NCI-H526 treated with DMSO at 0.1 percent for 48 hours (cell line): ENCODE measurements around the gene ACSF2.

Experiments used
- DNase-seq: peaks from one replicate; lab custom pipeline; 2025; lab: John Stamatoyannopoulos, UW

ACSF2 gene

GRCh38 chr17:50478391-50479381 lies 52.7 kb downstream of the ACSF2 start, which contains the start of gene RSAD1:
Gene RSAD1 (plus strand): TSS chr17:50478860. CDS start chr17:50478885, 25 bp downstream.
- DNase-seq: peak; percentile 89

DNA sequence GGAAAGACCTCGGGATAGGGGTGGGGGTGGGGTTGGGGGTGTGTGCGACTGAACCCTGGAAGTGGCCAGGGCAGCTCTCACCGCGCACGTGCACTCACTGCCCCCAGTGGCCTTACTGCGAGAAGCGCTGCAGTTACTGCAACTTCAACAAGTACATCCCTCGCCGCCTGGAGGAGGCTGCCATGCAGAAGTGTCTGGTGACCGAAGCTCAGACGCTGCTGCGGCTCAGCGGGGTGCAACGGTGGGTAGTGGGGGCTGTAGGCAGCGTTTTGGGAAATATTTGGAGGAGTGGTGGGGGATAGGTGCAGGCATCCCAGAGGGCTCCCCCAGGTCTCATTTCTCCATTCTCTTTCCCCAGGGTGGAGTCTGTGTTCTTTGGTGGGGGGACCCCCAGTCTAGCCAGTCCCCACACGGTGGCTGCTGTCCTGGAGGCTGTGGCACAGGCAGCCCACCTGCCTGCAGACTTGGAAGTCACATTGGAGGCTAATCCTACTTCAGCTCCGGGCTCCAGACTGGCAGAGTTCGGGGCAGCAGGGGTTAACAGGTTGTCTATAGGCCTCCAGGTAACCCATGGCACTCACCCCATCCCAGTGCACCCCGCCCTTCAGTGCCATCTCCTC lies 53.6 kb downstream of the ACSF2 start:
- DNase-seq: peak; percentile 70

DNA sequence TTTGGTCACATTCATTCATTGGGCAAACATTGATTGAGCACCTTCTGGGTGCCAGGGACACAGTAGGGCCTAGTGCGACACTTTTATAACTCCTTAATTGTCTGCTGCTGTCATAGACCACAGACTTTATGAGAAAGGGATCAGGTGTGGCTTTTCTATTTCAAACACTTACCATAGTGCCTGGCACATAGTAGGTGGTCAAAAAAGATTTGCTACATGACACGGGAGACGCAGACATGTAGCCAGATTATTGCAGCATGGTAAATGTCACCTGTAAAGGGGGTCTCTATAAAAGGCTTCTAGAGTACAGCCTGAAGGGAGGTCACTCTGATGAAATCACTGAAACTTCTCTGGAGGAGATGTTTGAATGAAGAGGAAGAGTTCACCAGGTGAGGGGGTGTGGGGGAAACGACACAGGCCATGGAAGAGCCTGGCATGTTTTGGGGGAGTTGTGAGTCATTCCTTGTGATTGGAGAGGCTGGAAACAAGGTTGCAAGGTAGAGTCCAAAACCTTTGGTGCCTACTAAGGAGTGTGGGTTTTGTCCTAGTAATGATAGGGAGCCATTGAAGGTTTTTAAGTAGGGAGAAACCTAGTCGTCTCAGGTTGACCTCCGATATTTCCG lies 54.2 kb downstream of the ACSF2 start:
- DNase-seq: no peak

- DNase-seq: no peak
Measured at GRCh38 chr17:50480854-50481490, 55.0 kb downstream of the ACSF2 start.

GRCh38 chr17:50481648-50482047 lies 55.6 kb downstream of the ACSF2 start:
- no peak for DNase-seq

DNA sequence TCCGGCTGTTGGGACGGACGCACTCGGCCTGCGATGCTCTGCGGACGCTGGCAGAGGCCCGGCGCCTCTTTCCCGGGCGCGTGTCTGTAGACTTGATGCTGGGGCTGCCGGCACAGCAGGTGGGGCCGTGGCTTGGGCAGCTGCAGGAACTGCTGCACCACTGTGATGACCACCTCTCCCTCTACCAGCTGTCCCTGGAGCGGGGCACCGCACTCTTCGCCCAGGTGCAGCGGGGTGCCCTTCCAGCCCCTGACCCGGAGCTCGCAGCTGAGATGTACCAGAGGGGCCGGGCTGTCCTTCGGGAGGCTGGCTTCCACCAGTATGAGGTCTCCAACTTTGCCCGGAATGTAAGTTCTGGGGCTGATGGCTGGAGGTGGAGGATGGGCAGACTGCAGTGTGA lies 56.1 kb downstream of the ACSF2 start:
- no peak for DNase-seq

GRCh38 chr17:50482516-50482915 lies 56.5 kb downstream of the ACSF2 start:
- peak; percentile 56 for DNase-seq

DNA sequence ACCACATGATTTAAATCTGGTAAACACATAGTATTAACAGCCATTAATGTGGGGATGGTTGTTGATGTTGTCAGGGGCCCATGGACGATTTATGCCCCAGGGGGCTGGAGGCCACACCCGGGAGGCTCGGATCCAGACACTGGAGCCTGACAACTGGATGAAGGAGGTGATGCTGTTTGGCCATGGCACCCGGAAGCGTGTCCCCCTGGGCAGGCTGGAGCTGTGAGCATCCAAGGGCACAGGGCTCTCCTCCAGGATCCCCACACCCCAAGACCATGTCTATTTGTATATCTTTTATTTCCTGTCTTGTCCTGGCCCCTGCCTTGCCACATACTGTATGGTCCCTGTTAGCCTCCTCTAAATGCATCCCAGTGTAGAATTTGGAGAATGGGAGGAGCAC lies 57.2 kb downstream of the ACSF2 start:
- DNase-seq: no peak

- no peak for DNase-seq
Measured at GRCh38 chr17:50484386-50485155, 58.6 kb downstream of the ACSF2 start.

- DNase-seq: no peak
Measured at GRCh38 chr17:50487213-50488096, 61.4 kb downstream of the ACSF2 start.

GRCh38 chr17:50488880-50489279 lies 62.9 kb downstream of the ACSF2 start:
- DNase-seq: no peak

- DNase-seq: no peak
Measured at GRCh38 chr17:50491505-50491904, 65.5 kb downstream of the ACSF2 start.

- DNase-seq: no peak
Measured at GRCh38 chr17:50492214-50492613, 66.2 kb downstream of the ACSF2 start.

GRCh38 chr17:50493744-50494143 lies 67.7 kb downstream of the ACSF2 start:
- DNase-seq: no peak

DNA sequence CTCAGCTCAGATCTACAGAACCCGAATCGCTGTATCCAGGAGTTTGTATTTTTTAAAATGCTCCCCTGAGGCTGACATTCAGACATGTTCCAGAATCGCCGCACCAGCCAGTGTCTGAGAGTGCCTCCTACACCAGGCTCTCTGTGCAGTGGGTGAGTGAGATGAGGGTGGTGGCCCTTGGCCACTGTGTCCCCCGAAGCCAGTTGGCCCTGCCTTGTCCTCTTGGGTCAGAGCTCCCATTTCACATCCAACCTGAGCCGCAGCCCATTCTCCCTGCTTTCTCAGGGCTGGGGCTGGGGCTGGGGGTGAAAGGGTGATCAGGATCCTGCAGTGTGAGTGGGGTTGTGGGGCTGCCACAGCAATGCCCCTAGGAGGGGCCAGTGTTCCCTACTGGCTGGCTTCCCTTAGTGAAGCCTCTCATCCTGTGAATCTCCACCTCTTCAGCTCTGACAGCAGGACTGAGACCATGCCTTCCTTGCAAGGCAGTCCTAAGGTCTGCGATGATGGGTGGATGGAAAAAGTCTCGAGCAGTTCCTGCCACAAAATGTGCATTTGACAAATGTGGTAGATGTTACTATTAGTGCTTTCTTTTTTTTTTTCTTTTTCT lies 69.3 kb downstream of the ACSF2 start:
- no peak for DNase-seq

GRCh38 chr17:50495918-50496317 lies 69.9 kb downstream of the ACSF2 start:
- no peak for DNase-seq

GRCh38 chr17:50498021-50498874 lies 72.2 kb downstream of the ACSF2 start:
- no peak for DNase-seq

- no peak for DNase-seq
Measured at GRCh38 chr17:50499270-50499669, 73.3 kb downstream of the ACSF2 start.

DNA sequence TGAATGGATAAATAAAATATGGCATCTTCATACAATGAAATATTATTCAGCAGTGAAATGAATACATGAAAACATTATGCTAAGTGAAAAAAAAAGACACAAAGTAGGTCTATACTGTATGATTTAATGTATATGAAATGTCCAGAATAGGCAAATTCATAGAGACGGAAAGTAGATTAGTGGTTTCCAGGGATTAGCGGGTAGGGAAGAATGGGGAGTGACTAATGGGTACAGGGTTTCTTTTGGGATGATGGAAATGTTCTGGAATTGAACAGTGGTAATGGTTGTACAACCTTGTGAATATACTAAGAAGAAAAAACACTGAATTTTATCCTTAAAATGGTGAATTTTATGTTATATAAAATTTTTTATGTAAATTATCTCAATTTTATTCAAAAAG lies 73.7 kb downstream of the ACSF2 start:
- no peak for DNase-seq
